ENCODE measurements around the gene LRRC3C. TPM values are rescaled to one million over a fixed set of nuclear protein-coding genes. Genes with fewer than 3 reads are reported as not detected.

LRRC3C gene
- total RNA-seq, 1 donor from 2014 or later = not detected

- peak overlapping the region; percentile 23 for H3K4me3 Mint-ChIP-seq (ENCODE audit: unreplicated experiment)
These were observed 51.6 kb downstream of the LRRC3C start for GRCh38 chr17:39979016-39979670.

GRCh38 chr17:39979893-39980350, 52.4 kb downstream of the LRRC3C start:
- Mint-ChIP-seq H3K27ac (ENCODE audit: unreplicated experiment) (peak overlapping the region; percentile 89), H3K4me3 (ENCODE audit: unreplicated experiment) (peak overlapping the region; percentile 86), H3K4me1 (ENCODE audit: unreplicated experiment) (peaks cover 29% of the 10 kb centered on the region), H3K9me3 (ENCODE audit: unreplicated experiment) (no peaks in the 10 kb centered on the region), H3K36me3 (ENCODE audit: unreplicated experiment) (peaks cover 5% of the 10 kb centered on the region), H3K27me3 (ENCODE audit: unreplicated experiment) (peaks cover 8% of the 10 kb centered on the region)
- TF ChIP-seq CTCF (IDR thresholded peaks at IDR 0.05) = no peak
- no peak for DNase-seq (ENCODE audit: extremely low spot score, unreplicated experiment)

More at GRCh38 chr17:39979016-39979670, 51.6 kb downstream of the LRRC3C start:
- H3K9me3 Mint-ChIP-seq (ENCODE audit: unreplicated experiment) = no peaks in the 10 kb centered on the region
- H3K27ac Mint-ChIP-seq (ENCODE audit: unreplicated experiment) = no peak overlapping the region
- H3K4me1 Mint-ChIP-seq (ENCODE audit: unreplicated experiment) = peaks cover 29% of the 10 kb centered on the region
- peaks cover 2% of the 10 kb centered on the region for H3K36me3 Mint-ChIP-seq (ENCODE audit: unreplicated experiment)
- peaks cover 13% of the 10 kb centered on the region for H3K27me3 Mint-ChIP-seq (ENCODE audit: unreplicated experiment)
- TF ChIP-seq CTCF (IDR thresholded peaks at IDR 0.05) = no peak
- no peak for DNase-seq (ENCODE audit: extremely low spot score, unreplicated experiment)

GRCh38 chr17:39980351-39981206, 53.0 kb downstream of the LRRC3C start, which contains the start of gene PSMD3:
TSS of gene PSMD3 (plus strand) at chr17:39980807. CDS start at chr17:39980971, 164 bp downstream.
- DNase-seq (ENCODE audit: extremely low spot score, unreplicated experiment) = peak; percentile 99
- peak within 1 kb of the TSS; percentile 89 for H3K27ac Mint-ChIP-seq (ENCODE audit: unreplicated experiment)
- H3K36me3 Mint-ChIP-seq (ENCODE audit: unreplicated experiment) = peaks cover 8% of the 10 kb centered on the region
- peaks cover 7% of the 10 kb centered on the region for H3K27me3 Mint-ChIP-seq (ENCODE audit: unreplicated experiment)
- peaks cover 29% of the 10 kb centered on the region for H3K4me1 Mint-ChIP-seq (ENCODE audit: unreplicated experiment)
- TF ChIP-seq CTCF (IDR thresholded peaks at IDR 0.05) = peak; percentile 76
- peak within 1 kb of the TSS; percentile 86 for H3K4me3 Mint-ChIP-seq (ENCODE audit: unreplicated experiment)
- H3K9me3 Mint-ChIP-seq (ENCODE audit: unreplicated experiment) = no peaks in the 10 kb centered on the region

GRCh38 chr17:39981207-39981741, 53.7 kb downstream of the LRRC3C start:
- DNase-seq (ENCODE audit: extremely low spot score, unreplicated experiment) = no peak
- Mint-ChIP-seq H3K36me3 (ENCODE audit: unreplicated experiment) (peaks cover 14% of the 10 kb centered on the region), H3K4me1 (ENCODE audit: unreplicated experiment) (peaks cover 29% of the 10 kb centered on the region), H3K9me3 (ENCODE audit: unreplicated experiment) (no peaks in the 10 kb centered on the region), H3K4me3 (ENCODE audit: unreplicated experiment) (peak overlapping the region; percentile 86), H3K27ac (ENCODE audit: unreplicated experiment) (peak overlapping the region; percentile 89), H3K27me3 (ENCODE audit: unreplicated experiment) (peaks cover 3% of the 10 kb centered on the region)
- TF ChIP-seq CTCF (IDR thresholded peaks at IDR 0.05) = no peak

Data from osteocyte (in vitro differentiated cells).